ENCODE measurements around the gene GJB1. TPM values are rescaled to one million over a fixed set of nuclear protein-coding genes. Genes with fewer than 3 reads are reported as not detected.

The GJB1 gene
- total RNA-seq, 6 donors from 2014 or later: 1.4 to 4.0 (median 2.7) TPM; not detected in 3

DNA sequence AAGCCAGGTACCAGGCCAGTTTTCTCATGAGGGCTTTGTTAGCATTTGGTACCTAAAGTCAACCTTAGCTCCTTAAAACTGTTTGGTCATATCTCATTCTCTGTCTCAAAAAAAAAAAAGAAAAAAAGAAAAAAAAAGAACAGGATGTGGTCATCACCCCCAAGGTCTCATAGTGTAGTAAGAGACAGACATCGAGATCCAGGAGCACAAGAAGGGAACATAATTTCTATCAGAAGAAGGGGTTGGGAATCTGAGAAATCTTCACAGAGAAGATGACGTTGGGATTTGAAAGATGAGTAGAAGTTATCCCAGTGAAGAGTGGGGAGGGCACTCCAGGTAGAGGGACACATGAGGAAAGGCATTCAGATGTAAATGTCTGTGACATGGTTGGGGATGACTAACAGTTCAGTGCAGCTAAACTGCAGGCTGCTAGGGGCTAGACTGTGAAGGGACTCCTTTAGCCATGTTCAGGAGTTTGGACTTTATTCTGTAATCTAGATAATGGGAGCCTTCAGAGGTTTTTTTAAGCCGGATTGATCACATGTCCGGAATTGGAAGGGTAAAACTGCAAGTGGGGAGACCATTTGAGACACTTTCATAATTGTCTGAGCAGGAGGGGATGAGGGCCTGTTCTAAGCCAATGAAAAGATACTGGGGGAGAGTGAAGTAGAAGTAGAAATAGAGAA, 26.9 kb upstream of the GJB1 start:
- ATAC-seq (ENCODE audit: low FRiP score in 2 of 2) (no peak), DNase-seq (no peak)
- Histone ChIP-seq H3K27me3 (no peaks in the 10 kb centered on the region), H3K27ac (no peak overlapping the region), H3K36me3 (no peaks in the 10 kb centered on the region), H3K4me3 (peak overlapping the region in 2 of 4 donors; percentile 4 to 36), H3K9me3 (no peaks in the 10 kb centered on the region), H3K4me1 (no peaks in the 10 kb centered on the region)
- 54 to 58% methylated on average over 4 of the region's 4 CpGs for WGBS, 2 donors
- TF ChIP-seq EP300 (IDR thresholded peaks at IDR 0.05) (no peak), POLR2AphosphoS5 (IDR thresholded peaks at IDR 0.05) (no peak), POLR2A (IDR thresholded peaks at IDR 0.05) (no peak)
- TF ChIP-seq, protein P1, sequence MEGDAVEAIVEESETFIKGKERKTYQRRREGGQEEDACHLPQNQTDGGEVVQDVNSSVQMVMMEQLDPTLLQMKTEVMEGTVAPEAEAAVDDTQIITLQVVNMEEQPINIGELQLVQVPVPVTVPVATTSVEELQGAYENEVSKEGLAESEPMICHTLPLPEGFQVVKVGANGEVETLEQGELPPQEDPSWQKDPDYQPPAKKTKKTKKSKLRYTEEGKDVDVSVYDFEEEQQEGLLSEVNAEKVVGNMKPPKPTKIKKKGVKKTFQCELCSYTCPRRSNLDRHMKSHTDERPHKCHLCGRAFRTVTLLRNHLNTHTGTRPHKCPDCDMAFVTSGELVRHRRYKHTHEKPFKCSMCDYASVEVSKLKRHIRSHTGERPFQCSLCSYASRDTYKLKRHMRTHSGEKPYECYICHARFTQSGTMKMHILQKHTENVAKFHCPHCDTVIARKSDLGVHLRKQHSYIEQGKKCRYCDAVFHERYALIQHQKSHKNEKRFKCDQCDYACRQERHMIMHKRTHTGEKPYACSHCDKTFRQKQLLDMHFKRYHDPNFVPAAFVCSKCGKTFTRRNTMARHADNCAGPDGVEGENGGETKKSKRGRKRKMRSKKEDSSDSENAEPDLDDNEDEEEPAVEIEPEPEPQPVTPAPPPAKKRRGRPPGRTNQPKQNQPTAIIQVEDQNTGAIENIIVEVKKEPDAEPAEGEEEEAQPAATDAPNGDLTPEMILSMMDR (IDR thresholded peaks at IDR 0.05): no peak

DNA sequence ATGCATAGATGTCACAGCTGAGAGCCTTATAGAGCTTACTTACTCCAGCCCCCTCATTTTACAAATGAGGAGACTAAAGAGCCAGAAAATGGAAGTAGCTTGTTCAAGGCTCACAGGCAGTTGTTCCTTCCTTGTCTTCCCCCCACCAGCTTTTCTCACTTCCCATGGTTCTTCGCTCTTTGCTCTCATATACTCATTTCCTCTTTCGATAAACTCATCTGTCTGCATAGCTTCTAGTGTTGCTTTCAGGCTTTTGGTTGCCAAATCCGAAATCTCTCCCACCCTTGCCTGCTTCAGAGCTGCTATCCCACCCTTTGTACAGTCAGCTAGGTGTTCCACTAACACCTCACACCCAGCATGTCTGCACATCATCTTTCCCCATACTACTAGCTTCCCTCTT, 25.0 kb upstream of the GJB1 start:
- Histone ChIP-seq H3K4me1 (no peaks in the 10 kb centered on the region), H3K27me3 (no peaks in the 10 kb centered on the region), H3K27ac (peak overlapping the region in 1 of 4 donors; percentile 10), H3K9me3 (no peaks in the 10 kb centered on the region), H3K4me3 (peak overlapping the region in 3 of 4 donors; percentile 9 to 36 (median 28)), H3K36me3 (no peaks in the 10 kb centered on the region)
- TF ChIP-seq POLR2A (IDR thresholded peaks at IDR 0.05): peak in 1 of 4 donors; percentile 11
- TF ChIP-seq EP300 (IDR thresholded peaks at IDR 0.05): no peak
- ATAC-seq (ENCODE audit: low FRiP score in 2 of 2): peak in 1 of 2 donors; percentile 39
- DNase-seq: no peak
- WGBS, 2 donors: 48 to 50% methylated on average over 3 of the region's 3 CpGs

DNA sequence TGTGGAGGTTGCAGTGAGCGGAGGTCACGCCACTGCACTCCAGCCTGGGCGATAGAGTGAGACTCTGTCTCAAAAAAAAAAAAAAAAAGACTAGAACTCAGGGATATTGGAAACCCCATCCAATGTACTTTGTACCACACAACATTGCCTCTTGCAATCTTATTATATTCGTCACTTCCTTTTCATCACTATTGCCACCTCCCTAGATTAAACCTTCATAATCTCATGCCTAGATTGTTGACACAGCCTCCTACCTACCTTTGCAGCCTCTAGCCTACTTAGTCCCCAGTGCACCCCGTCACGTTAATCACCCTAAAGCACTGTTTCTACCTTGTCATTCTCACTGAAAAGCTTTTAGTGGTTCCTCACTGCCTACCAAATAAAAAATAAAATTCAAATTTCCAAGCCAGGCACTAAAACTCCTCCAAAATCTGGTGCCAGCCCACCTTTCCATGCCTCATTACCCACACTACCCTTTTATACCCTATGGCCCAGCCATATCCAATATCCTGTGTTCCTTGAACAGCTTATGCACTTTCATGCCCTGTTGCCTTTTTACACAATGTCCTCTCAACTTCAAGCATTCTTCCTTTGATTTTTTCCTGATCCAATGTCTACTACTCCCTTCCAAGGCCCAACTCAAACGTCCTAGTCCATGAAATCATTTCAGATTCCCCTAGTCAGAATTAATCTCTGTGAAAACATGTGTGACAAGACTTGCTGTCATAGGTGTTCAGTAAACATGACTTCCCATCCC, 23.6 kb upstream of the GJB1 start:
- WGBS, 2 donors: 85 to 92% methylated on average over 7 of the region's 7 CpGs
- Histone ChIP-seq H3K4me3 (no peak overlapping the region), H3K9me3 (no peaks in the 10 kb centered on the region), H3K27ac (no peak overlapping the region), H3K27me3 (no peaks in the 10 kb centered on the region), H3K4me1 (no peaks in the 10 kb centered on the region), H3K36me3 (no peaks in the 10 kb centered on the region)
- TF ChIP-seq EP300 (IDR thresholded peaks at IDR 0.05) (no peak), POLR2A (IDR thresholded peaks at IDR 0.05) (no peak), POLR2AphosphoS5 (IDR thresholded peaks at IDR 0.05) (no peak)
- TF ChIP-seq, protein P1 (IDR thresholded peaks at IDR 0.05): no peak
- ATAC-seq (ENCODE audit: low FRiP score in 2 of 2): no peak
- no peak for DNase-seq

DNA sequence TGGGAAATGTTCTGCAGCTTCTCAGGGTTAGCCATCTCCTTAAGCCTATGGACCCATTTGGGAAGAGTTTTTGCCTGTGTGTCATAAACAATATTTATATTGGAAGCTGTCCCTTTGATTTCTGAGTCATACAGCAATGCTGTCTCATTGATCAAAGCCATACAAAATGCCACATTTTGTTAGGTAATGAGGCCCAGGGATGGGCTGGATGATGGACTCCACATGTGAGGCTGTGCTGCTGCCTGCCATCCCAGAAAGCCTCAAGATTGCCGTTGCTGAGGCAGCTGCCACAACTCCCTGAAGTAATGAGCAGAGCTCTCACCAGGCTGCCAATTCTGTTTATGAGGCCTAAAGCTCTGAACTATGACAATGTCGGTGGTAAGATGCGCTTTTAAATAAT, 12.2 kb upstream of the GJB1 start:
- Histone ChIP-seq H3K4me3 (no peak overlapping the region), H3K9me3 (no peaks in the 10 kb centered on the region), H3K27me3 (no peaks in the 10 kb centered on the region), H3K27ac (no peak overlapping the region), H3K4me1 (no peaks in the 10 kb centered on the region), H3K36me3 (no peaks in the 10 kb centered on the region)
- ATAC-seq (ENCODE audit: low FRiP score in 2 of 2) (no peak), DNase-seq (no peak)
- 84 to 86% methylated on average over 3 of the region's 3 CpGs for WGBS, 2 donors
- TF ChIP-seq, protein P1 (IDR thresholded peaks at IDR 0.05): no peak
- TF ChIP-seq POLR2AphosphoS5 (IDR thresholded peaks at IDR 0.05) (no peak), POLR2A (IDR thresholded peaks at IDR 0.05) (no peak), EP300 (IDR thresholded peaks at IDR 0.05) (no peak)

DNA sequence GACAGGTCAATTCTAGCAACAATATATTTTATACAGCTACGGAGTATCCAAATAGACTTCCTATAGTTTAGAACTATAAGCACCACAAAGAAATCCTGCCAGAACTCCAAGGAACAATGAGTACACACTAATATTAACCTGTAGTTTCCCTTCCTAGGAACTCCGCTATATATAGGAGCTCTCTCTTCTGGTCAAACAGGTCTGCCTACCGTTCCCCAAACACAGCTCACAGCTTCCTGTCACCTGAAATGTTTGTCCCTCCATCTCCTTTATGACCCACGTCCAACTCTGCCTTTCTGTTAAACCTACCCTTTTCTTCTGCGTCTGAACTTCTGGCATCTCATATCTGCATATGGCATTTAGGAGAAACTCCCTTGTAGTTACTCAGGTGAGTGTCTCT, 10.5 kb upstream of the GJB1 start:
- ATAC-seq (ENCODE audit: low FRiP score in 2 of 2): no peak
- 36 to 49% methylated on average over 3 to 5 of the region's 5 CpGs for WGBS, 2 donors
- Histone ChIP-seq H3K9me3 (no peaks in the 10 kb centered on the region), H3K27ac (no peak overlapping the region), H3K27me3 (no peaks in the 10 kb centered on the region), H3K36me3 (no peaks in the 10 kb centered on the region), H3K4me1 (no peaks in the 10 kb centered on the region), H3K4me3 (no peak overlapping the region)
- TF ChIP-seq EP300 (IDR thresholded peaks at IDR 0.05): no peak
- TF ChIP-seq, protein P1 (IDR thresholded peaks at IDR 0.05): no peak
- TF ChIP-seq POLR2AphosphoS5 (IDR thresholded peaks at IDR 0.05): no peak
- no peak for TF ChIP-seq POLR2A (IDR thresholded peaks at IDR 0.05)
- no peak for DNase-seq

Measured in upper lobe of left lung (tissue), 6 donors.